ENCODE measurements around the gene FBXO34. TPM values are rescaled to one million over a fixed set of nuclear protein-coding genes. Genes with fewer than 3 reads are reported as not detected.
A peak's percentile ranks its signal among the peaks of the same experiment; 100 is the strongest.

FBXO34 gene
- total and polyA plus RNA-seq, 7 donors: 6.1 to 57.4 (median 25.8) TPM

GRCh38 chr14:55318694-55319093 lies 47.5 kb downstream of the FBXO34 start:
- no peaks in the 10 kb centered on the region for H3K27me3 ChIP-seq (ENCODE audit: insufficient read depth in 3 of 3, low read length in 2 of 3)
- no peaks in the 10 kb centered on the region for H3K9me3 ChIP-seq
- H3K4me3 ChIP-seq: no peak overlapping the region
- no peak for DNase-seq
- TF ChIP-seq CTCF (IDR thresholded peaks at IDR 0.05): no peak
- WGBS, 3 donors: 91 to 100% (median 100%) methylated on average over 1 of the region's 1 CpG
- ATAC-seq: no peak
- peaks cover 33% of the 10 kb centered on the region for H3K4me1 ChIP-seq
- intact Hi-C loops (cut with DNase I): no loop called here
- no peak overlapping the region for H3K27ac ChIP-seq
- peaks cover 4 to 30% of the 10 kb centered on the region in 2 donors for H3K36me3 ChIP-seq (ENCODE audit: insufficient read depth in 1 of 2, low read depth in 1 of 2)

- intact Hi-C loops (cut with DNase I): no loop called here
- no peaks in the 10 kb centered on the region for H3K9me3 ChIP-seq
- ATAC-seq: no peak
- no peaks in the 10 kb centered on the region for H3K27me3 ChIP-seq (ENCODE audit: insufficient read depth in 3 of 3, low read length in 2 of 3)
- peaks cover 15% of the 10 kb centered on the region for H3K4me1 ChIP-seq
- no peak overlapping the region for H3K4me3 ChIP-seq
- H3K27ac ChIP-seq: no peak overlapping the region
- H3K36me3 ChIP-seq (ENCODE audit: insufficient read depth in 1 of 2, low read depth in 1 of 2): peaks cover 4 to 13% of the 10 kb centered on the region in 2 donors
- no peak for TF ChIP-seq CTCF (IDR thresholded peaks at IDR 0.05)
- no peak for DNase-seq
Measured at GRCh38 chr14:55323910-55324309, 52.7 kb downstream of the FBXO34 start.

GRCh38 chr14:55324812-55325211 lies 53.6 kb downstream of the FBXO34 start:
- Histone ChIP-seq H3K4me1 (peaks cover 24% of the 10 kb centered on the region), H3K9me3 (no peaks in the 10 kb centered on the region), H3K27me3 (ENCODE audit: insufficient read depth in 3 of 3, low read length in 2 of 3) (no peaks in the 10 kb centered on the region), H3K27ac (no peak overlapping the region), H3K36me3 (ENCODE audit: insufficient read depth in 1 of 2, low read depth in 1 of 2) (peaks cover 4 to 11% of the 10 kb centered on the region in 2 donors), H3K4me3 (no peak overlapping the region)
- ATAC-seq (no peak), DNase-seq (no peak)
- intact Hi-C loops (cut with DNase I): no loop called here
- 64 to 92% (median 64%) methylated on average over 2 of the region's 2 CpGs for whole genome bisulfite sequencing, 3 donors
- TF ChIP-seq CTCF (IDR thresholded peaks at IDR 0.05): no peak

GRCh38 chr14:55327179-55327578 lies 56.0 kb downstream of the FBXO34 start:
- intact Hi-C loops (cut with DNase I): no loop called here
- H3K9me3 ChIP-seq: no peaks in the 10 kb centered on the region
- ATAC-seq (no peak), DNase-seq (no peak)
- peaks cover 42% of the 10 kb centered on the region for H3K4me1 ChIP-seq
- peaks cover 0 to 6% of the 10 kb centered on the region in 2 donors for H3K36me3 ChIP-seq (ENCODE audit: insufficient read depth in 1 of 2, low read depth in 1 of 2)
- no peak overlapping the region for H3K27ac ChIP-seq
- TF ChIP-seq CTCF (IDR thresholded peaks at IDR 0.05): no peak
- 71 to 95% (median 78%) methylated on average over 1 of the region's 1 CpG for WGBS, 3 donors
- no peaks in the 10 kb centered on the region for H3K27me3 ChIP-seq (ENCODE audit: insufficient read depth in 3 of 3, low read length in 2 of 3)
- H3K4me3 ChIP-seq: no peak overlapping the region

- H3K4me1 ChIP-seq: peaks cover 53% of the 10 kb centered on the region
- H3K27me3 ChIP-seq (ENCODE audit: insufficient read depth in 3 of 3, low read length in 2 of 3): no peaks in the 10 kb centered on the region
- peaks cover 0 to 6% of the 10 kb centered on the region in 2 donors for H3K36me3 ChIP-seq (ENCODE audit: insufficient read depth in 1 of 2, low read depth in 1 of 2)
- intact Hi-C loops (cut with DNase I): no loop called here
- peak in 3 of 4 donors; percentile 62 to 78 (median 74) for ATAC-seq
- TF ChIP-seq CTCF (IDR thresholded peaks at IDR 0.05): no peak
- 74 to 78% (median 74%) methylated on average over 3 of the region's 3 CpGs for WGBS, 3 donors
- H3K4me3 ChIP-seq: no peak overlapping the region
- H3K9me3 ChIP-seq: no peaks in the 10 kb centered on the region
- no peak for DNase-seq
- H3K27ac ChIP-seq: no peak overlapping the region
Measured at GRCh38 chr14:55328317-55328716, 57.1 kb downstream of the FBXO34 start.

Measured in psoas muscle (tissue), 8 donors.